HG03469 (cell line): ENCODE results near the gene ANKRD9.
"Not testable (repeated sequence)": the region's sequence is repeated elsewhere in the genome, so short reads cannot be mapped to it uniquely, and the experiment has no call there.

Experiments
- ATAC-seq: cut with Tn5 transposase; IDR thresholded peaks from one replicate; pipeline ENCODE4 v1.9.1; 2021; ENCODE audit warnings: mild to moderate bottlenecking, moderate library complexity, moderate number of reproducible peaks; ENCODE audit not compliant: unreplicated experiment

The ANKRD9 gene

DNA sequence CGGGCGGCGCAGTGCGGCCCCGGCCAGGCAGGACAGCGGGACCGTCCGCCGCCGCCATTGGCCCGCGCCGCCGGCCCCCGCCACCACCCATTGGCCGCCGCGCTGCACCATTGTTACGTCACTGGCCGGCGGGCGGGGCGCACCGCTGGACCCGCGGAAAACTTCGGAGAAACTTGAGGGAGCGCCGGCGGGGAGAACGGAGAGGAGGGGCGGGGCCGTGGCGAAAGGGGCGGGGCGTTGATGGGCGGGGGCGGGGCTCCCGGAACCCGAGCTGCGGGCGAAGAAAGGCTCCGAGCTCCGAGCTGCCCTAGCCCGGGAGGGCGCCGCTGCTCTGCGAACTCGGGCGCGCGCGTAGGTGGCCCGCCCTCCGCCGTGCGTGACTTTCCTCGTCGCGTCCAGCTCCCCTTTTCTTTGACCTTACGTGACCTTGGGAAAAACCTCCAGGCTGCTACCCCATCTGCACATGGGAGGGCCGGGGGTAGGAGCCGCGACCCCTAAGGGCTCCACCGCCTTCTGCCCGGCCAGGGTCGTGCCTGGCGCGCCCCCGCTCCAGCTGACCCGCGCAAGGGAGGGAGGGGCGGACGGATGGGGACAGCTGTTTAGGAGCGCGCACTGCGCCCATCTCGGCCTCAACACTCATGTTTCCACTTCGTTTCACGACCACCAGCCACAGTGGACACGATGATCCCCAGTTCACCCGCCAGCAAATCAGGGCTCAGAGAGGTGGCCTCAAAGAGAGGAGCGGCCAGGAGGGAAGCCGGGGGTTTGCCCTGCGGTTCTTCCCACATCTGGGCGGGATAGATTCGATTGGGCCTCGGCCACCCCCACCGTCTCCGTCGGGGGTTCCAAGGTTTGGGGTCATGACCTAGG lies at the start of gene ANKRD9:
TSS of gene ANKRD9 (minus strand) at position 31 of the 870 bp plus-strand sequence. CDS start 1,887 bp downstream, outside the sequence.
- ATAC-seq: peak; percentile 64

- no peak for ATAC-seq
Observed at GRCh38 chr14:102558556-102558955, 49.0 kb upstream of the ANKRD9 start.

GRCh38 chr14:102557434-102558226 lies 48.1 kb upstream of the ANKRD9 start:
- ATAC-seq: no peak

DNA sequence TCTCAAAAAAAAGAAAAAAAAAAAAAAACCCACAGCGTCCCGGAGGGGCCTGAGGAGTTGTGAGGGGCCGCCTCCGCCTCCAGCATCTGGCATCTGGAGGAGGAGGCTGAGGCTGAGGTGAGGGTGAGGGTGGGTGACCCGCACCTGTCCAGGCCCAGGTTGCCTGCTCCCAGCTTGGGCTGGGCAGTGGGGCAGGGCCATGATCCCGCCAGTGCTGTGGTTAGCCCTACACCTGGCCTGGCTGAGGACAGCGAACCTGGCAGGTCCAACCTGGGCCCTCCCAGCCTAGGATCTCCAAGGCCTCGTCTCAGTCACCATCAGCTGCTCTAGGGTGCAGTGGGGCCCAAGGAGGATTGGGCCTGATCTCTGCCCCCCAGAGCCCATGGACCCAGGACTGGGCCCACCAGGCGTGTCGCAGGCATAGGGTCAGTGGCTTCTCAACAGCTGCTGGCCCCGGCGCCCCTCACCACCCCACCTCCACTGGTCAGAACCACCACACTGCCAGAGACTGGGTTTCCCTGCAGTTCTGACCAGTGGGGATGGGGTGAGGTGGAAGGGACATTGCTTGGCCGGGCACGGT lies 46.6 kb upstream of the ANKRD9 start:
- ATAC-seq: no peak

GRCh38 chr14:102554821-102555819 lies 45.5 kb upstream of the ANKRD9 start:
- ATAC-seq: no peak

GRCh38 chr14:102551995-102552705 lies 42.6 kb upstream of the ANKRD9 start:
- no peak for ATAC-seq

DNA sequence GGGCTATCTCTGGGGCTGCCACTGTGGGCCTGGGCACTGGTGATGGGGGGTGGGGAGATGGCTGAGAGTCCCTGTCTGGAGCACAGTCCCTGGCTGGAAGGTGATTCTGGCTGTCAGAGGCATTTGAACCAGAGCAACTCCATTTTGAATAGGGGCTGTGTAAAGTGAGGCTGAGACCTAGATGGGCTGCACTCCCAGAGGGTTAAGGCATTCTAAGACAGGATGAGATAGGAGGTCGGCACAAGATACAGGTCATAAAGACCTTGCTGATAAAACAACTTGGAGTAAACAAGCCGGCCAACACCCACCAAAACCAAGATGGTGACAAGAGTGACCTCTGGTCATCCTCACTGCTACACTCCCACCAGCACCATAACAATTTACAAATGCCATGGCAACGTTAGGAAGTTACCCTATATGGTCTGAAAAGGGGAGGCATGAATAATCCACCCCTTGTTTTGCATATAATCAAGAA lies 41.4 kb upstream of the ANKRD9 start:
- not testable (repeated sequence) for ATAC-seq

DNA sequence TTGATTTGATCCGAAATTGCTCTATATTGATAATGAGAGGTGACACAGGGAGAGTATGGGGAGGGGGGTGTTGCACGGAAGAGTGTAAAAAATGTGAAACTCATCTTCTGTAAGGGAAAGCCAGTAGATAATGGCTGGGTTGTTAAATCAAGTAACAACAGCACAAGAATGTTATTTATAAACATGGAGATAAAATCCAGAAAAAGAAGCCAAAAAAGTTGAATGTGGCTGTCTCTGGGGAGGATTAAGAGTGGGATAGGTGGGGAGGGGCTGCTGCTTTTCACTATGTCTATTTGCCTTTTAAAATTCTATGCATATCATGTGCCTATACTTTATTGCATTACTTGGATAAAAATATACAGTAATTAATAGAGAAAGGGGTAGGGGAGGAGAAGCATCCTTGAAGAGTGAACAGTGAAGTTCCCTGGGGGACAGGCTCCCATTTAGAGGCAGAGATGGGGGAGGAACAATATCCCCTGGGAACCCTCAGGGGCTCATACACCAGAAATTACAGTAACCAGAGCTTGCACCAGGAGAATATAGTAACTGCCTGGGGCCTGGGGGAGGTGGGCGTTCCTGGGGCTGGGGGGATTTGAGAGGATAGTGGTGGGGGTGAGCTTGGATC lies 39.2 kb upstream of the ANKRD9 start:
- no peak for ATAC-seq

DNA sequence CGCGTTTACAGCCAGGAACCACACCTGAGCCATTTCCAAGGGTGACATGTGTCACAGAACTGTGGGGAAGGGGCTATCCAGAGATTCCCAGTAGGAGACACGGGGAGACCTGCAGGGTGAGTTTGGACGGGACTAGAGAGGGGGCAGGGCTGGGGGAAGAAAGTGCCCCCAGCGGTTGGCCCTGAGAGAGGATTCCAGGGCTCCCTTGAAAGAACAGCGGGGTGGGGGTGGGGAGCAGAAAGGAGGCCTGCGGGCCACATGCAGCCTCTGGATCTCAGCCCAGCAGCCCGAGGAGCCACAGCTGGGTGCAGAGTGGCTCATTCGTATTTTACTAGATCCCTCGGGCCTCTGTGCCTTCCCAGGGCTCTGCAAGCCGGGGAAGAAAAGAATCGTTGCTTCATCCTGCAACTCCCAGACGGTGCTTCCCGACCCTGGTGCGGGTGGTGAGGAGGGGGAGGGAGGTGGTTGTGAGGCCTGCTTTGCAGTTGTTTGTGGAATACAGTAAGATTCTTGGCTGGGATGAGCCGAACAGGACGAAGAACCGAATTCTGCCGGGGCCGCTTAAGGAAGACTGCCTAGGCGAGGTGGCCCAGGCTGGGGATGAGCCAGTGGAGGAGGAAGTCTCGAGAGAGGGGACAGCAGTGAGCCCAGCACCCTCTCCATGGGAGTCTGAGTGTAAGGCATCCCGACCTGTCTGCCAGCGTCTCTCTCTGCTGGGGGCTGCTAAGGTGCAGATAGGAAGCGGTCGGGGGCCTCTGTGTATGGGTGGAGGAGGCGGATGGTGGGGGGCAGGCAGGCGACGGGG lies 36.1 kb upstream of the ANKRD9 start:
- ATAC-seq: no peak

GRCh38 chr14:102544747-102545460 lies 35.3 kb upstream of the ANKRD9 start:
- ATAC-seq: no peak

- ATAC-seq: no peak
Observed at GRCh38 chr14:102544046-102544746, 34.6 kb upstream of the ANKRD9 start.

DNA sequence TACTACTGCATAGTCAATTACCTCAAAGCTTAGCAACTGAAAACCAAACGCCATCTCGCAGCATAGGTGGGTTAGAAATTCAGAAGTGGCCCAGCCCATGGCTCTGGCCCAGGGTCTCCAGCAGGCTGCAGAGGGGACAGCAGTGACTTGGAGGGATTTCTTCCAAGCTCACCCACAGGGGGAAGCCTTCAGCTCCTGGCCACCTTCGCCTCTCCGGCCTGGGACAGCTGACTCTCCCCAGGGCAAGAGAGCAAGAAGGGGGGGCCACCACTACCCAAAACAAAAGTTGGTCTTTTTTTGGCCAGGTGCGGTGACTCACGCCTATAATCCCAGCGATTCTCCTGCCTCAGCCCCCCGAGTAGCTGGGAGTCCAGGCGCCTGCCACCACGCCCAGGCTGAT lies 32.2 kb upstream of the ANKRD9 start:
- ATAC-seq: no peak

- not testable (repeated sequence) for ATAC-seq
Observed at GRCh38 chr14:102541029-102541491, 31.5 kb upstream of the ANKRD9 start.

DNA sequence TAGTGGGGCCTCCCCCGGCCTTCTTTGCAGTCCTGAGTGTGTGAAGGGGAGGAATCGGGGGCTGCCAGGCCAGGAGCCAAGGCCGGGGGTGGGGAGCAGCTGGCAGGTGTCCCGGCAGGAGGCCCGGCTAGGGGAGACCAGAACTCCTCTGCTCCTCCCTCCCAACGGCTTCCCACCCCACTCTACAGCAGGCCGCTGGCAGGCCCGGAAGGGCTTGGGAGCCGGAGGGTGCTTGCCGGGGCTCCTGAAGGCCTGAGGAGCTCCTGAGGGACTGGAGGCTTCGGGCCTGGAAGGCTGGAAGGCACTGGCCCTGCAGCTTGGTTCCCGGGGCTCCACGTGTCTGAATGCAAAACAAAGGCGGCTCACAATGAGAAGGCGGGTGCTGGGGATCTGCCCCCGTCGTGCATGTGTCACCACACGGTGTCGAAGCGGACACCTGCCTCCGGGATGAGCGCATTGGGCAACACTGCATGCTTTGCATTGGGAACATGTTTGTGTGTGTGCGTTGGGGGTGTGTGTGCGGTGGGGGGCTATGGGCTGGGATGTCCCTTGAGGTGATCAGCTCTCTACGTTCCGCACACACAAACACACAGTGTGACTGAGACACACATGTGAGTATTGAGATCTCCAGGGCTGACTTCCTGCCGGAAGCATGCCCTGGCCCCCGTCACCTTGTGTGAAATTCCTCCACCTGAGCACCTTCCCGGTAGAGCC lies 30.9 kb upstream of the ANKRD9 start:
- ATAC-seq: no peak

DNA sequence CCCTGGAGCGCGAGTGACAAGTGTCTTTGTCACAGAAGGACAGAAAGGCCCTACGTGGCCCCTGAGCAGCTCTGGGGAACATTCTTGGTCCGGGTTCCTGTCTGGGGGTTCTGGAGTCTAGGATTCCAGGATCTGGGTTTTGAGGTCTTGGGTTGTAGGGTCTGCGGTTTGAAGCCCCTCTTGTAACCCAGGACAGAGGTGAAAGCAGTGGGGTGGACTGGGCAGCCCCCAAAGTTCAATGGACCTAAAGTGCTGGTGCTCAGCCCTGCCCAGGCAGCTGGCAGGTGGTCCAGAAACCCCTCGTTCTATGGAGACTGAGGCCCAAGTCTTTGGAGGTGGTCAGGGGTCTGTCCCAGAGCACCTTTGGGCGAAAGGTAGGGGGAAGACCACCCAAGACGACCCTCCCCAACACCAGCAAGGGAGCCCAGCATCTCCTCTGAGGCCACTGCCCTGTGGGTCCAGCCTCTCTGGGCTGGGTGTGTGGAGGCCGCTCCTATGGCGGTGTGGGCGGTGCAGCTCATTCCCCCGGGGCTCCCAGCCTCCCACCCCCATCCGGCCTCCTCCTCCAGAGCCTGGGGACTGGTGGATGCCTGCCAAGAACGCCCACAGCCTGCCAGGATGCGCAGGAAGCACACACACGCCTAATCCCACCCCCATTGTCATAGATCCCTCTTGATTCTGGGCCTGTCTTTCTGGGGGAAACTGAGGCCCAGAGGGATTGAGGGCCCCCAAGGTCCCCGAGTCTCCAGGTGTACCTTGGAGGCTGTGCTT lies 30.2 kb upstream of the ANKRD9 start:
- ATAC-seq: no peak
